GM18505 (cell line): ENCODE measurements around the gene ENGASE.

Source experiments
- ATAC-seq: cut with Tn5 transposase; IDR thresholded peaks from one replicate; pipeline ENCODE4 v1.9.1; 2021; ENCODE audit not compliant: unreplicated experiment
- POLR2A ChIP-seq: IDR thresholded peaks from 4 replicates; pipeline ENCODE4 v1.6.1; 2011; ENCODE audit warnings: borderline replicate concordance; ENCODE audit not compliant: insufficient read depth, insufficient read length; ENCODE audit errors: extremely low read depth

ENGASE gene

GRCh38 chr17:79043931-79044320 is 30.7 kb upstream of the ENGASE start:
- no peak for ATAC-seq
- no peak for TF ChIP-seq POLR2A

- TF ChIP-seq POLR2A = no peak
- ATAC-seq = no peak
These were observed 30.2 kb upstream of the ENGASE start for GRCh38 chr17:79044462-79044861.

- ATAC-seq = no peak
- TF ChIP-seq POLR2A = no peak
These were observed 29.5 kb upstream of the ENGASE start for GRCh38 chr17:79045001-79045729.

GRCh38 chr17:79045842-79046196 is 28.8 kb upstream of the ENGASE start:
- ATAC-seq = no peak
- TF ChIP-seq POLR2A = no peak

GRCh38 chr17:79046197-79046915 is 28.3 kb upstream of the ENGASE start:
- no peak for ATAC-seq
- no peak for TF ChIP-seq POLR2A

- no peak for TF ChIP-seq POLR2A
- no peak for ATAC-seq
These were observed 27.7 kb upstream of the ENGASE start for GRCh38 chr17:79046916-79047280.

- ATAC-seq = no peak
- TF ChIP-seq POLR2A = no peak
These were observed 27.2 kb upstream of the ENGASE start for GRCh38 chr17:79047291-79047920.

GRCh38 chr17:79047923-79048825 is 26.4 kb upstream of the ENGASE start:
- no peak for ATAC-seq
- no peak for TF ChIP-seq POLR2A

GRCh38 chr17:79048826-79049755 is 25.5 kb upstream of the ENGASE start:
- no peak for TF ChIP-seq POLR2A
- no peak for ATAC-seq

- ATAC-seq = no peak
These were observed 24.8 kb upstream of the ENGASE start for GRCh38 chr17:79049821-79050220.

GRCh38 chr17:79050551-79050950 is 24.1 kb upstream of the ENGASE start:
- TF ChIP-seq POLR2A = no peak
- ATAC-seq = no peak

More at GRCh38 chr17:79049821-79050220, 24.8 kb upstream of the ENGASE start:
- no peak for TF ChIP-seq POLR2A

- TF ChIP-seq POLR2A = no peak
- ATAC-seq = no peak
These were observed 23.3 kb upstream of the ENGASE start for GRCh38 chr17:79051306-79051705.

- no peak for TF ChIP-seq POLR2A
- no peak for ATAC-seq
These were observed 22.5 kb upstream of the ENGASE start for GRCh38 chr17:79052131-79052530.
